ENCODE data around the gene CAMSAP1. TPM values are rescaled to one million over a fixed set of nuclear protein-coding genes. Genes with fewer than 3 reads are reported as not detected.
"Not testable (repeated sequence)": the region's sequence is repeated elsewhere in the genome, so short reads cannot be mapped to it uniquely, and the experiment has no call there.

The CAMSAP1 gene
- polyA plus RNA-seq, 1 donor from 2014 or later = 58.5 TPM

DNA sequence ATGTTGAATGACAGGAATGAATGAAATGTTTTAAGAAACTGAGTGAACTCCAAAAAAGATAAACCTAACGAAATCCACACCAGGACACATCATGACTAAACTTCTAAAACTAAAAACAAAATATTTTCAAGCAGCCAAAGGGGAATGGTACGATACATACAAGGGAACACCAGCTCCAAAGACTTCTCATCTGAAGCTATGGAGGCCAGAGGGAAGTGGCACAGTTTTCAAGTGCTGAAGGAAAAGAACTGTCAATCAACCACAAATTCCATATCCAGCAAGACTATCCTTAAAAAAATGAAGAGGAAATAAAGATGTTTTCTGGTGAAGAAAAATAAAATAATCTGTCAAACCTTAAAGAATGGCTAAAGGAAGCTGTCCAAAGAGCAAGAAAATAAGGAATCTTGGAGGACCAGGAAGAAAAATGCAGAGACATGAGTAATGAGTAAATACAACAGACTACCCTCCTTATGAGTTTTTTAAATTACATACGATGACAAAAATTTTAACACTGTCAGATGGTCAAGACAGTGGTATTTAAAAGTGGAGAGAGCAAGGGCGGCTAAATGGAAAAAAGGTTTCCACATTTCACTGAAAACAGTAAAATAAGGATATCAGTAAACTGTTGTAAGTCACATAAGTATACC is 12.0 kb downstream of the CAMSAP1 start (continued):
- no peak for TF ChIP-seq CTCF (IDR thresholded peaks at IDR 0.05; ENCODE audit: poor library complexity, severe bottlenecking)

GRCh38 chr9:135893104-135893503 is 14.2 kb downstream of the CAMSAP1 start:
- no peak overlapping the region for H2AFZ ChIP-seq (ENCODE audit: low read depth, low read length)
- H3K27ac ChIP-seq (ENCODE audit: low read length) = no peak overlapping the region
- H3K27me3 ChIP-seq (ENCODE audit: insufficient read depth, low read depth, low read length) = no peaks in the 10 kb centered on the region
- H3K79me2 ChIP-seq (replicated peaks; ENCODE audit: insufficient read depth, low read length) = peaks cover 98% of the 10 kb centered on the region
- TF ChIP-seq SMC3 (conservative IDR thresholded peaks at IDR 0.05; ENCODE audit: poor library complexity) = no peak
- no peak overlapping the region for H3K9ac ChIP-seq (ENCODE audit: low read length)
- H3F3A ChIP-seq (ENCODE audit: insufficient read depth, low read length, poor library complexity, severe bottlenecking) = no peaks in the 10 kb centered on the region
- H3K9me2 ChIP-seq (ENCODE audit: insufficient read depth, low read length) = no peaks in the 10 kb centered on the region
- peaks cover 18% of the 10 kb centered on the region for H3K9me3 ChIP-seq (ENCODE audit: low read length)
- H4K20me1 ChIP-seq (ENCODE audit: insufficient read depth) = peaks cover 40% of the 10 kb centered on the region
- H3K4me2 ChIP-seq (ENCODE audit: low read length) = no peak overlapping the region
- peaks cover 7% of the 10 kb centered on the region for H3K36me3 ChIP-seq (ENCODE audit: insufficient read depth, low read length)
- H3K4me3 ChIP-seq (ENCODE audit: low read length) = no peak overlapping the region

DNA sequence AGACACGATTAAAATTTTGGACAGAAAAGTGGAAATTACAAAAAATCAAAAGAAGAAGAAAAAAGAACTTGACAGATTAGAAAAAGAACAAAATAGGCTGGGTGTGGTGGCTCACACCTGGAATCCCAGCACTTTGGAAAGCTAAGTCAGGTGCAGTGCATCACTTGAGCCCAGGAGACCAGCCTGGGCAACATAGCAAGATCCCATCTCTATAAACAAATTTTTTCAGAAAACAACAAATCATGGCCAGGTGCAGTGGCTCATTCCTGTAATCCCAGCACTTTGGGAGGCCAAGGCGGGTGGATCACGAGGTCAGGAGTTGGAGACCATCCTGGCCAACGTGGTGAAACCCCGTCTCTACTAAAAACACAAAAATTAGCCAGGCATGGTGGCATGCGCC is 15.0 kb downstream of the CAMSAP1 start:
- not testable (repeated sequence) for H3K9ac ChIP-seq (ENCODE audit: low read length); H3K27ac ChIP-seq (ENCODE audit: low read length); H3K27me3 ChIP-seq (ENCODE audit: insufficient read depth, low read depth, low read length); H3K4me3 ChIP-seq (ENCODE audit: low read length); H3K4me2 ChIP-seq (ENCODE audit: low read length); H2AFZ ChIP-seq (ENCODE audit: low read depth, low read length); H3F3A ChIP-seq (ENCODE audit: insufficient read depth, low read length, poor library complexity, severe bottlenecking); H3K36me3 ChIP-seq (ENCODE audit: insufficient read depth, low read length); H3K9me2 ChIP-seq (ENCODE audit: insufficient read depth, low read length)
- peaks cover 18% of the 10 kb centered on the region for H3K9me3 ChIP-seq (ENCODE audit: low read length)
- H3K79me2 ChIP-seq (replicated peaks; ENCODE audit: insufficient read depth, low read length) = peaks cover 98% of the 10 kb centered on the region
- H4K20me1 ChIP-seq (ENCODE audit: insufficient read depth) = peaks cover 47% of the 10 kb centered on the region

- no peak for TF ChIP-seq EP300 (conservative IDR thresholded peaks at IDR 0.05; ENCODE audit: poor library complexity, severe bottlenecking)
- TF ChIP-seq EZH2 (IDR thresholded peaks at IDR 0.05; ENCODE audit: borderline replicate concordance, insufficient read depth, low read length, poor library complexity, severe bottlenecking) = no peak
- TF ChIP-seq POLR2AphosphoS5 (IDR thresholded peaks at IDR 0.05) = no peak
- TF ChIP-seq CTCF (IDR thresholded peaks at IDR 0.05; ENCODE audit: poor library complexity, severe bottlenecking) = no peak
- no peak for TF ChIP-seq TAF1 (IDR thresholded peaks at IDR 0.05; ENCODE audit: low read depth)
- no peak for TF ChIP-seq RAD21 (conservative IDR thresholded peaks at IDR 0.05)
- TF ChIP-seq, protein P1, sequence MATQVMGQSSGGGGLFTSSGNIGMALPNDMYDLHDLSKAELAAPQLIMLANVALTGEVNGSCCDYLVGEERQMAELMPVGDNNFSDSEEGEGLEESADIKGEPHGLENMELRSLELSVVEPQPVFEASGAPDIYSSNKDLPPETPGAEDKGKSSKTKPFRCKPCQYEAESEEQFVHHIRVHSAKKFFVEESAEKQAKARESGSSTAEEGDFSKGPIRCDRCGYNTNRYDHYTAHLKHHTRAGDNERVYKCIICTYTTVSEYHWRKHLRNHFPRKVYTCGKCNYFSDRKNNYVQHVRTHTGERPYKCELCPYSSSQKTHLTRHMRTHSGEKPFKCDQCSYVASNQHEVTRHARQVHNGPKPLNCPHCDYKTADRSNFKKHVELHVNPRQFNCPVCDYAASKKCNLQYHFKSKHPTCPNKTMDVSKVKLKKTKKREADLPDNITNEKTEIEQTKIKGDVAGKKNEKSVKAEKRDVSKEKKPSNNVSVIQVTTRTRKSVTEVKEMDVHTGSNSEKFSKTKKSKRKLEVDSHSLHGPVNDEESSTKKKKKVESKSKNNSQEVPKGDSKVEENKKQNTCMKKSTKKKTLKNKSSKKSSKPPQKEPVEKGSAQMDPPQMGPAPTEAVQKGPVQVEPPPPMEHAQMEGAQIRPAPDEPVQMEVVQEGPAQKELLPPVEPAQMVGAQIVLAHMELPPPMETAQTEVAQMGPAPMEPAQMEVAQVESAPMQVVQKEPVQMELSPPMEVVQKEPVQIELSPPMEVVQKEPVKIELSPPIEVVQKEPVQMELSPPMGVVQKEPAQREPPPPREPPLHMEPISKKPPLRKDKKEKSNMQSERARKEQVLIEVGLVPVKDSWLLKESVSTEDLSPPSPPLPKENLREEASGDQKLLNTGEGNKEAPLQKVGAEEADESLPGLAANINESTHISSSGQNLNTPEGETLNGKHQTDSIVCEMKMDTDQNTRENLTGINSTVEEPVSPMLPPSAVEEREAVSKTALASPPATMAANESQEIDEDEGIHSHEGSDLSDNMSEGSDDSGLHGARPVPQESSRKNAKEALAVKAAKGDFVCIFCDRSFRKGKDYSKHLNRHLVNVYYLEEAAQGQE (IDR thresholded peaks at IDR 0.05; ENCODE audit: borderline replicate concordance) = no peak
- TF ChIP-seq MXI1 (conservative IDR thresholded peaks at IDR 0.05; ENCODE audit: poor library complexity, severe bottlenecking) = no peak
- no peak for TF ChIP-seq SMC3 (conservative IDR thresholded peaks at IDR 0.05; ENCODE audit: poor library complexity)
- Histone ChIP-seq H3K9me2 (ENCODE audit: insufficient read depth, low read length) (no peaks in the 10 kb centered on the region), H3K79me2 (replicated peaks; ENCODE audit: insufficient read depth, low read length) (peaks cover 92% of the 10 kb centered on the region), H3K4me3 (ENCODE audit: low read length) (no peak overlapping the region), H3F3A (ENCODE audit: insufficient read depth, low read length, poor library complexity, severe bottlenecking) (no peaks in the 10 kb centered on the region), H3K27me3 (ENCODE audit: insufficient read depth, low read depth, low read length) (no peaks in the 10 kb centered on the region), H3K36me3 (ENCODE audit: insufficient read depth, low read length) (no peaks in the 10 kb centered on the region), H3K9me3 (ENCODE audit: low read length) (peaks cover 18% of the 10 kb centered on the region), H3K4me2 (ENCODE audit: low read length) (no peak overlapping the region), H3K9ac (ENCODE audit: low read length) (no peak overlapping the region), H2AFZ (ENCODE audit: low read depth, low read length) (no peak overlapping the region), H4K20me1 (ENCODE audit: insufficient read depth) (peaks cover 59% of the 10 kb centered on the region), H3K27ac (ENCODE audit: low read length) (no peak overlapping the region)
Observed at GRCh38 chr9:135891027-135891631, 16.2 kb downstream of the CAMSAP1 start.

Data from neural cell (in vitro differentiated cells).